ENCODE measurements around the gene GRM7. TPM values are rescaled to one million over a fixed set of nuclear protein-coding genes. Genes with fewer than 3 reads are reported as not detected.

Gene GRM7
- total RNA-seq, 2 experiments from 2014 or later = not detected

DNA sequence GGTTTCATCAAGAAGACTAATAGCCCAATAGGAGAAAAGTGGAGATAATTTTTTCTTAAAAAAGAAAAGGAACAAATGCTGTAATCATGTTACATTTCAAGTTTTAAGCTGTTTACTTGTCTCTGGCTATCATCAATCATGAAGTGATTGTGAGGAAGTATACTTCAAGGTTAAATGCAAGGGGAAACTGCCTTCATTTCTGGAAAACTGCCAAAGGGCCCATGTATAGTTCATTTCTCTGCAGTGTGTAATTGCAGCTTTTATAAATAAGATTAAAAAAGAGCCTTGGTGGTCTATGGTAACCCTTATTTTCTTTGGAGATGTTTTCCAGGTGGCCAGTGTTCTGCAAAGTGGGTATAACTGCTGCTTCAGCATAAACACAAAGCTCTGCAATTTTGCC lies 101.9 kb downstream of the GRM7 start:
- intact Hi-C loops (cut with micrococcal nuclease; ENCODE audit: unreplicated experiment) = no loop called here
- Histone ChIP-seq H3K9me2 (ENCODE audit: insufficient read depth, low read length) (no peaks in the 10 kb centered on the region), H3K4me2 (ENCODE audit: low read length) (no peak overlapping the region), H3K4me1 (ENCODE audit: insufficient read depth, low read length, poor library complexity, severe bottlenecking) (no peaks in the 10 kb centered on the region), H3K27ac (ENCODE audit: low read depth, low read length, poor library complexity, severe bottlenecking) (no peak overlapping the region), H3K36me3 (ENCODE audit: insufficient read depth, low read length) (no peaks in the 10 kb centered on the region), H2AFZ (ENCODE audit: low read length) (no peak overlapping the region), H3K4me3 (ENCODE audit: low read depth, low read length, poor library complexity, severe bottlenecking) (no peak overlapping the region), H3K9me3 (ENCODE audit: low read length) (no peaks in the 10 kb centered on the region), H3K79me2 (ENCODE audit: insufficient read depth, low read depth, low read length) (no peaks in the 10 kb centered on the region), H4K20me1 (ENCODE audit: insufficient read depth, low read length) (no peaks in the 10 kb centered on the region)
- ChIA-PET CTCF (ENCODE audit: unreplicated experiment) (no interaction called here), POLR2A (interaction anchor here (0.6 kb wide), 1 partner anchor 1909 kb away, joined by 3 read pairs; no protein-coding TSS in a partner anchor)
- DNase-seq (ENCODE audit: low spot score) = no peak
- BruUV-seq (replicated peaks) = no TSS peak
- TF ChIP-seq EZH2phosphoT487 (IDR thresholded peaks at IDR 0.05; ENCODE audit: borderline replicate concordance, low read depth, low read length) (no peak), CTCF (conservative IDR thresholded peaks at IDR 0.05; ENCODE audit: low read length) (no peak)

GRCh38 chr3:6965881-6966280 lies 105.0 kb downstream of the GRM7 start:
- no peaks in the 10 kb centered on the region for H3K79me2 ChIP-seq (ENCODE audit: insufficient read depth, low read depth, low read length)
- no peaks in the 10 kb centered on the region for H3K4me1 ChIP-seq (ENCODE audit: insufficient read depth, low read length, poor library complexity, severe bottlenecking)
- intact Hi-C loops (cut with micrococcal nuclease; ENCODE audit: unreplicated experiment) = no loop called here
- no peak overlapping the region for H3K4me3 ChIP-seq (ENCODE audit: low read depth, low read length, poor library complexity, severe bottlenecking)
- H3K36me3 ChIP-seq (ENCODE audit: insufficient read depth, low read length) = no peaks in the 10 kb centered on the region
- H2AFZ ChIP-seq (ENCODE audit: low read length) = no peak overlapping the region
- H3K9me2 ChIP-seq (ENCODE audit: insufficient read depth, low read length) = no peaks in the 10 kb centered on the region
- no peak for DNase-seq (ENCODE audit: low spot score)
- H3K27ac ChIP-seq (ENCODE audit: low read depth, low read length, poor library complexity, severe bottlenecking) = no peak overlapping the region
- H3K9me3 ChIP-seq (ENCODE audit: low read length) = no peaks in the 10 kb centered on the region
- BruUV-seq (replicated peaks) = no TSS peak
- ChIA-PET POLR2A (interaction anchor here (0.8 kb wide), 1 partner anchor 9 kb away, joined by 3 read pairs; no protein-coding TSS in a partner anchor), CTCF (ENCODE audit: unreplicated experiment) (no interaction called here)
- TF ChIP-seq CTCF (conservative IDR thresholded peaks at IDR 0.05; ENCODE audit: low read length) = no peak
- no peak for TF ChIP-seq EZH2phosphoT487 (IDR thresholded peaks at IDR 0.05; ENCODE audit: borderline replicate concordance, low read depth, low read length)
- no peak overlapping the region for H3K4me2 ChIP-seq (ENCODE audit: low read length)
- no peaks in the 10 kb centered on the region for H4K20me1 ChIP-seq (ENCODE audit: insufficient read depth, low read length)

GRCh38 chr3:6971933-6972332 lies 111.0 kb downstream of the GRM7 start:
- intact Hi-C loops (cut with micrococcal nuclease; ENCODE audit: unreplicated experiment) = no loop called here
- TF ChIP-seq CTCF (conservative IDR thresholded peaks at IDR 0.05; ENCODE audit: low read length) (no peak), EZH2phosphoT487 (IDR thresholded peaks at IDR 0.05; ENCODE audit: borderline replicate concordance, low read depth, low read length) (no peak)
- H3K27ac ChIP-seq (ENCODE audit: low read depth, low read length, poor library complexity, severe bottlenecking) = no peak overlapping the region
- no peaks in the 10 kb centered on the region for H3K9me2 ChIP-seq (ENCODE audit: insufficient read depth, low read length)
- H3K9me3 ChIP-seq (ENCODE audit: low read length) = no peaks in the 10 kb centered on the region
- no peak overlapping the region for H3K4me3 ChIP-seq (ENCODE audit: low read depth, low read length, poor library complexity, severe bottlenecking)
- CTCF ChIA-PET (ENCODE audit: unreplicated experiment) = no interaction called here
- no peak for DNase-seq (ENCODE audit: low spot score)
- no peak overlapping the region for H2AFZ ChIP-seq (ENCODE audit: low read length)
- POLR2A ChIA-PET = no interaction called here
- no peak overlapping the region for H3K4me2 ChIP-seq (ENCODE audit: low read length)
- no TSS peak for BruUV-seq (replicated peaks)
- no peaks in the 10 kb centered on the region for H4K20me1 ChIP-seq (ENCODE audit: insufficient read depth, low read length)
- no peaks in the 10 kb centered on the region for H3K4me1 ChIP-seq (ENCODE audit: insufficient read depth, low read length, poor library complexity, severe bottlenecking)
- H3K79me2 ChIP-seq (ENCODE audit: insufficient read depth, low read depth, low read length) = no peaks in the 10 kb centered on the region
- no peaks in the 10 kb centered on the region for H3K36me3 ChIP-seq (ENCODE audit: insufficient read depth, low read length)
